CD14-positive monocyte (primary cell): ENCODE measurements around the gene TTF2. TPM values are rescaled to one million over a fixed set of nuclear protein-coding genes. Genes with fewer than 3 reads are reported as not detected.

ENCODE experiments used
- DNase-seq, 3 donors: peaks; one replicate each; pipeline ENCODE4 v3.0.0-alpha.2; 2011 to 2022
- H2AFZ ChIP-seq: 2 replicates; pipeline ENCODE4 v1.6.0; 2012; ENCODE audit warnings: mild to moderate bottlenecking, low read depth, low read length, inconsistent platforms; ENCODE audit not compliant: insufficient read depth, poor library complexity, severe bottlenecking
- H3K27ac ChIP-seq, 2 donors: 1 replicate in 1 of 2; 2 replicates in 1 of 2; pipeline ENCODE4 v1.5.1; 2012 to 2013; ENCODE audit warnings: low read length in 2 of 2, control low read depth in 1 of 2, inconsistent platforms in 1 of 2, low read depth in 1 of 2, mild to moderate bottlenecking in 1 of 2
- H3K27me3 ChIP-seq, 2 donors: one replicate each; pipeline versions ENCODE4 v1.6.0 to v1.6.1; 2011 to 2013; ENCODE audit warnings: low read length in 2 of 2; ENCODE audit not compliant: control insufficient read depth in 2 of 2, insufficient read depth in 2 of 2
- H3K36me3 ChIP-seq, 2 donors: replicated peaks in 1 of 2; 1 replicate in 1 of 2; 2 replicates in 1 of 2; pipeline versions ENCODE4 v1.5.1 to v1.6.1; 2012 to 2013; ENCODE audit warnings: low read length in 2 of 2, control low read depth in 1 of 2, inconsistent platforms in 1 of 2, mild to moderate bottlenecking in 1 of 2; ENCODE audit not compliant: insufficient read depth in 2 of 2, control insufficient read depth in 1 of 2
- H3K4me1 ChIP-seq, 2 donors: 1 replicate in 1 of 2; 2 replicates in 1 of 2; pipeline versions ENCODE4 v1.5.1 to v1.6.1; 2012 to 2013; ENCODE audit warnings: low read length in 2 of 2, control low read depth in 1 of 2, inconsistent platforms in 1 of 2, mild to moderate bottlenecking in 1 of 2, moderate library complexity in 1 of 2; ENCODE audit not compliant: insufficient read depth in 2 of 2, control insufficient read depth in 1 of 2
- H3K4me2 ChIP-seq: replicated peaks from 2 replicates; pipeline ENCODE3; 2012; ENCODE audit warnings: low read length, moderate library complexity, mild to moderate bottlenecking; ENCODE audit not compliant: poor library complexity, severe bottlenecking; ENCODE audit errors: extremely low read depth
- H3K4me3 ChIP-seq, 3 experiments: fragments of 200-600 bp in 1 of 3; sonication (generic) in 1 of 3; replicated peaks in 1 of 3; 1 replicate in 2 of 3; 2 replicates in 1 of 3; pipeline ENCODE4 v1.5.1; 2011 to 2013; ENCODE audit warnings: low read length in 3 of 3, mild to moderate bottlenecking in 3 of 3, control low read depth in 2 of 3, low read depth in 2 of 3, inconsistent platforms in 1 of 3, moderate library complexity in 1 of 3
- H3K79me2 ChIP-seq: 2 replicates; pipeline ENCODE4 v1.6.0; 2012; ENCODE audit warnings: mild to moderate bottlenecking, control low read depth, inconsistent platforms, low read length, moderate library complexity; ENCODE audit not compliant: insufficient read depth
- H3K9ac ChIP-seq: 2 replicates; pipeline ENCODE4 v1.6.0; 2017; ENCODE audit warnings: low read length, mild to moderate bottlenecking; ENCODE audit not compliant: insufficient read depth, poor library complexity, severe bottlenecking
- H3K9me3 ChIP-seq, 2 donors: replicated peaks in 1 of 2; 1 replicate in 1 of 2; 2 replicates in 1 of 2; pipeline versions ENCODE4 v1.5.1 to v1.6.1; 2012 to 2013; ENCODE audit warnings: low read length in 2 of 2, control low read depth in 1 of 2; ENCODE audit not compliant: control insufficient read depth in 1 of 2, insufficient read depth in 1 of 2
- H4K20me1 ChIP-seq: 2 replicates; pipeline ENCODE4 v1.6.0; 2012; ENCODE audit warnings: mild to moderate bottlenecking, low read length, control low read depth, moderate library complexity; ENCODE audit not compliant: insufficient read depth
- H3K27ac Mint-ChIP-seq, 7 donors: one replicate each; pipeline ENCODE4 v1.8.0; 2020; ENCODE audit warnings: mild to moderate bottlenecking in 7 of 7, mixed read lengths in 7 of 7, moderate library complexity in 6 of 7, inconsistent platforms in 2 of 7
- H3K27me3 Mint-ChIP-seq, 3 donors: one replicate each; pipeline ENCODE4 v1.8.0; 2021 to 2022; ENCODE audit warnings: low read depth in 3 of 3, mild to moderate bottlenecking in 3 of 3, mixed read lengths in 3 of 3, moderate library complexity in 3 of 3, inconsistent platforms in 1 of 3
- H3K36me3 Mint-ChIP-seq, 2 donors: one replicate each; pipeline ENCODE4 v1.8.0; 2020; ENCODE audit warnings: mixed read lengths in 2 of 2, inconsistent platforms in 1 of 2, mild to moderate bottlenecking in 1 of 2
- H3K4me1 Mint-ChIP-seq: one replicate; pipeline ENCODE4 v1.8.0; 2020; ENCODE audit warnings: mild to moderate bottlenecking, mixed read lengths
- H3K4me3 Mint-ChIP-seq, 2 donors: one replicate each; pipeline ENCODE4 v1.8.0; 2020; ENCODE audit warnings: mild to moderate bottlenecking in 2 of 2, mixed read lengths in 2 of 2, moderate library complexity in 1 of 2
- H3K9me3 Mint-ChIP-seq, 7 donors: one replicate each; pipeline ENCODE4 v1.8.0; 2020 to 2022; ENCODE audit warnings: mixed read lengths in 7 of 7, mild to moderate bottlenecking in 6 of 7, moderate library complexity in 6 of 7, inconsistent platforms in 2 of 7
- CTCF ChIP-seq: fragments of 200-600 bp; IDR thresholded peaks from one replicate; pipeline ENCODE4 v1.8.0; 2022; ENCODE audit warnings: antibody characterized with exemption, mild to moderate bottlenecking
- WGBS: methylation state at CpG from one replicate; pipeline ENCODE4 v1.1.5; 2013; ENCODE audit warnings: missing lambda C conversion rate; ENCODE audit not compliant: insufficient coverage; 5-methylcytosine and 5-hydroxymethylcytosine counted together
- intact Hi-C, 2 donors: fragments of 100-400 bp; cut with micrococcal nuclease; formaldehyde crosslinking; loops; one replicate each; pipeline versions ENCODE4 v1.15.0 to v1.15.1; 2023
- polyA plus RNA-seq, 3 donors: library from polyadenylated mRNA; depleted of rRNA in 1 of 3; unstranded in 2 of 3; stranded (reverse) in 1 of 3; fragments of 300-500 nt in 2 of 3; fragments of >200 nt in 1 of 3; fragmentation: Illumina TruSeq in 2 of 3; gene quantifications; 1 replicate in 2 of 3; 2 replicates in 1 of 3; pipeline ENCODE4 v1.2.3, GENCODE V29; 2012 to 2021

TTF2 gene
- polyA plus RNA-seq, 3 donors, result 5.6 to 12.9 (median 8.0) TPM

GRCh38 chr1:117067533-117068370 is 7.6 kb downstream of the TTF2 start:
- peaks cover 41 to 65% of the 10 kb centered on the region in 2 donors for H3K36me3 Mint-ChIP-seq
- H3K4me1 ChIP-seq, result no peaks in the 10 kb centered on the region
- no peak overlapping the region for H3K4me3 ChIP-seq
- DNase-seq, result peak; percentile 25 to 55 (median 52)
- peak; percentile 81 for TF ChIP-seq CTCF
- H3K27ac ChIP-seq, result no peak overlapping the region
- H3K79me2 ChIP-seq, result peaks cover 42% of the 10 kb centered on the region
- no peaks in the 10 kb centered on the region for H4K20me1 ChIP-seq
- H3K27me3 Mint-ChIP-seq, result no peaks in the 10 kb centered on the region
- H3K4me3 Mint-ChIP-seq, result no peak overlapping the region
- intact Hi-C loops, result loop anchor here in 1 of 2 donors (10.0 kb wide), 1 partner anchor 827 kb away; no protein-coding TSS in a partner anchor
- H3K9me3 ChIP-seq, result no peaks in the 10 kb centered on the region
- no peaks in the 10 kb centered on the region for H3K27me3 ChIP-seq
- H3K4me2 ChIP-seq, result no peak overlapping the region
- H3K36me3 ChIP-seq, result peaks cover 3 to 66% of the 10 kb centered on the region in 2 donors
- no peak overlapping the region for H3K27ac Mint-ChIP-seq
- WGBS, result 80% methylated on average over 2 of the region's 6 CpGs
- H3K4me1 Mint-ChIP-seq, result peaks cover 3% of the 10 kb centered on the region
- no peaks in the 10 kb centered on the region for H3K9me3 Mint-ChIP-seq
- no peak overlapping the region for H3K9ac ChIP-seq
- no peak overlapping the region for H2AFZ ChIP-seq

DNA sequence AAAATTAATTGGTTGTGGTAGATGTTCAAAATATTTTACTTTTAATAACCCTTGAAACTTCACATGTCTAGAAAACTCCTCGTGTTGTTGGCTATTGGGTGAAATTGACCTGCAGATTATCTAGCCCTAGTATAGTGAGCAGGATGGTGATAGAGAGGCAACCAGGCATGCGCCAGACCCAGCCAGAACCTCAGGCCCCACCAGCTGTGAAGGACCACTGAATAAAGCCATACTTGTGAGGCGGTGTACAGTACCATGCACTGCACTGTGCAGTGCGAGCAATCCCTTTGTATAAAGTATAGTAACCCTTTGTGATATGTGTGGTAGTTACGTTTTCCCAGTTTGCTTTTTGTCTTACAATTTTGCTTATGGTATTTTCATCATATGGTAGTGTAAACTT is 8.5 kb downstream of the TTF2 start:
- H3K36me3 Mint-ChIP-seq, result peaks cover 40 to 67% of the 10 kb centered on the region in 2 donors
- H4K20me1 ChIP-seq, result no peaks in the 10 kb centered on the region
- H3K4me1 ChIP-seq, result no peaks in the 10 kb centered on the region
- no peak overlapping the region for H3K27ac ChIP-seq
- no peak for TF ChIP-seq CTCF
- H3K27me3 Mint-ChIP-seq, result no peaks in the 10 kb centered on the region
- intact Hi-C loops, result loop anchor here in 1 of 2 donors (10.0 kb wide), 1 partner anchor 826 kb away; no protein-coding TSS in a partner anchor
- peak overlapping the region in 1 of 7 donors; percentile 5 for H3K27ac Mint-ChIP-seq
- H3K4me1 Mint-ChIP-seq, result peaks cover 3% of the 10 kb centered on the region
- H3K9me3 ChIP-seq, result no peaks in the 10 kb centered on the region
- WGBS, result 100% methylated on average over 2 of the region's 5 CpGs
- H2AFZ ChIP-seq, result no peak overlapping the region
- H3K4me2 ChIP-seq, result no peak overlapping the region
- no peak for DNase-seq
- H3K4me3 Mint-ChIP-seq, result no peak overlapping the region
- no peaks in the 10 kb centered on the region for H3K27me3 ChIP-seq
- H3K9ac ChIP-seq, result no peak overlapping the region
- no peak overlapping the region for H3K4me3 ChIP-seq
- H3K36me3 ChIP-seq, result peaks cover 7 to 66% of the 10 kb centered on the region in 2 donors
- H3K9me3 Mint-ChIP-seq, result no peaks in the 10 kb centered on the region
- H3K79me2 ChIP-seq, result peaks cover 35% of the 10 kb centered on the region
